GM12891 (cell line): ENCODE data around the gene POLR2H.

Experiments
- POLR2A ChIP-seq: IDR thresholded peaks from 2 replicates; pipeline ENCODE4 v1.6.1; 2011; ENCODE audit warnings: low read depth, low read length, control low read depth
- POLR2AphosphoS5 ChIP-seq: IDR thresholded peaks from 2 replicates; pipeline ENCODE4 v1.6.1; 2011; ENCODE audit warnings: low read depth, low read length, control low read depth

DNA sequence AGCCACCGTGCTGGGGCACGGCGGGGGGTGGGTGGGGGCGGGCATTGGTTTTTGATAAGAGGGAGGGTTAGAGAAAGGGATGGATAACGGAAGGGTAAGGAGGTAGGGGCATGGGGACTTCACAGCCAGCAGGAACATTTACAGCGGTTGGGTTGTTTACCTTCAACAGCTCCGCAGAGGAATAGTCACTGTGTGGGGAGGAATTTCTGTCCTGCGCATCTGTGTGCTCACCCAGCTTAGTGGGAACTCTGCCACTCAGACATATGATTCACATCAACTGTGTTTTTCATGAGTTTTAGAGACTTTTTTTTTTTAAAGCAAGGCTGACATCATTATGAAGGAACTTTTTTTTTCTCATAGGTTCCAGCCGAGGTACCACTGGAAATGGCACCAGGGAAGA, 37.9 kb downstream of the POLR2H start:
- TF ChIP-seq POLR2AphosphoS5: no peak
- no peak for TF ChIP-seq POLR2A
